GM06990 (cell line): ENCODE measurements around the gene LIN28B.

Experiments used
- DNase-seq: peaks from one replicate; pipeline ENCODE4 v3.0.0-alpha.2; 2011; ENCODE audit not compliant: insufficient read length; ENCODE audit errors: extremely low read depth
- H3K27me3 ChIP-seq: replicated peaks from 2 replicates; pipeline ENCODE4 v1.6.0; 2011; ENCODE audit warnings: low read length; ENCODE audit not compliant: control insufficient read depth, insufficient read depth
- H3K36me3 ChIP-seq: 2 replicates; pipeline ENCODE4 v1.5.1; 2011; ENCODE audit warnings: low read length; ENCODE audit not compliant: control insufficient read depth, insufficient read depth
- H3K4me3 ChIP-seq: replicated peaks from 2 replicates; pipeline ENCODE4 v1.5.1; 2011; ENCODE audit warnings: low read depth, mild to moderate bottlenecking, control low read depth, low read length
- CTCF ChIP-seq: IDR thresholded peaks from 2 replicates; pipeline ENCODE4 v1.5.1; 2011; ENCODE audit warnings: low read length, control low read depth, mild to moderate bottlenecking, inconsistent platforms; ENCODE audit not compliant: insufficient read depth, poor library complexity, severe bottlenecking

LIN28B gene

GRCh38 chr6:105112577-105112976 lies 155.7 kb downstream of the LIN28B start:
- Histone ChIP-seq H3K36me3 (no peaks in the 10 kb centered on the region), H3K4me3 (no peak overlapping the region), H3K27me3 (no peaks in the 10 kb centered on the region; the same call in 1 of the 2 replicates)
- DNase-seq, result no peak
- TF ChIP-seq CTCF, result peak; percentile 10

- H3K4me3 ChIP-seq, result no peak overlapping the region
- H3K27me3 ChIP-seq, result no peaks in the 10 kb centered on the region; the same call in 1 of the 2 replicates
- H3K36me3 ChIP-seq, result no peaks in the 10 kb centered on the region
- DNase-seq, result no peak
- TF ChIP-seq CTCF, result no peak
These were observed 156.5 kb downstream of the LIN28B start for GRCh38 chr6:105113422-105113821.

- Histone ChIP-seq H3K36me3 (no peaks in the 10 kb centered on the region), H3K27me3 (no peaks in the 10 kb centered on the region; the same call in 1 of the 2 replicates), H3K4me3 (no peak overlapping the region)
- DNase-seq, result no peak
- no peak for TF ChIP-seq CTCF
These were observed 159.2 kb downstream of the LIN28B start for GRCh38 chr6:105116150-105116549.

GRCh38 chr6:105120570-105120969 lies 163.7 kb downstream of the LIN28B start:
- Histone ChIP-seq H3K4me3 (no peak overlapping the region), H3K27me3 (no peaks in the 10 kb centered on the region), H3K36me3 (no peaks in the 10 kb centered on the region)
- no peak for TF ChIP-seq CTCF
- no peak for DNase-seq

DNA sequence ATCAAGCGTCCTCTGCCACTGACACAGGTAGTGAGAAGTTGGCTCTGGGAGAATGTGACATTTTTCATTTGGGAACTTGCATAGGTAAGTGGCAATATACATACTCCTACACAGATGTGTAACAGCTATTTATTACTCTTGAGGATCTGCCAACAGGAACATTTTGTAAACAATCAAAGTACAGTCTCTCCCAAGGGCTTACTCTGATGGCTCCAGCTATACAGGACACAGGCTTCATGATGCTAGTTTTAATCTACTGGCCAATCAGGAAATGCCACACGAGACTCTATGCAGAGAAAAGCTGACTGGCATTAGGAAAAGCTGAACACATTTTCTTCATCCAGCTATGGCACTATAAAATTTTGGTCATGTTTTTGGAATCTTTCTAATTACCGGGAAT lies 165.1 kb downstream of the LIN28B start:
- DNase-seq, result no peak
- Histone ChIP-seq H3K36me3 (no peaks in the 10 kb centered on the region), H3K27me3 (no peaks in the 10 kb centered on the region), H3K4me3 (no peak overlapping the region)
- no peak for TF ChIP-seq CTCF

DNA sequence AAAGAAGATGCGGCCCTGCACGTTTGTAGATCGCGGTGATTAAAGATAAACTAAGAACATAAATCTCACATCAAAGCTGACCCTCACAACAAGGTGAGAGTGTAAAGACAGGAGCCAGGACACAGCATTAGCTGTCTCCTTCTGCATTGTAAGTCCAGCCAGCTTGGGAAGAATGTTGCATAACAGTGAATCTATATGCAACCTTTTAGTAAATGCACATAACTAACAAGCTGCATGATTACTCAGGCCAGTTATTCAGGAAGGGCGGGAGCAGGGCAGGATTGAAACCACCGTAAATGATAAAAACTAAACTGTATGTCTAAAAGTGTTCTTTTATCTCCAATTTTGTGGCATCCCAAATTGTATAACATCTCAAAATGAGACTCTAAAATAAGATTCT lies 165.8 kb downstream of the LIN28B start:
- TF ChIP-seq CTCF, result no peak
- no peaks in the 10 kb centered on the region for H3K27me3 ChIP-seq
- DNase-seq, result no peak
- H3K4me3 ChIP-seq, result no peak overlapping the region
- H3K36me3 ChIP-seq, result no peaks in the 10 kb centered on the region
